T follicular helper cell (primary cell): Measurements from ENCODE around the gene EHMT2.

Experiments used
- DNase-seq: peaks from one replicate; pipeline ENCODE4 v3.0.0-alpha.2; 2020; ENCODE audit warnings: low read depth

The EHMT2 gene

GRCh38 chr6:31888276-31889258 is 8.9 kb downstream of the EHMT2 start:
- DNase-seq = peak; percentile 40

GRCh38 chr6:31887173-31888007 is 10.1 kb downstream of the EHMT2 start:
- no peak for DNase-seq

- no peak for DNase-seq
Measured at GRCh38 chr6:31886541-31886991, 10.9 kb downstream of the EHMT2 start.

- no peak for DNase-seq
Measured at GRCh38 chr6:31884528-31885035, 12.9 kb downstream of the EHMT2 start.

- DNase-seq = no peak
Measured at GRCh38 chr6:31883676-31884075, 13.8 kb downstream of the EHMT2 start.

- DNase-seq = no peak
Measured at GRCh38 chr6:31882344-31882743, 15.2 kb downstream of the EHMT2 start.

- DNase-seq = no peak
Measured at GRCh38 chr6:31881136-31881859, 16.2 kb downstream of the EHMT2 start.

GRCh38 chr6:31880616-31881015 is 16.9 kb downstream of the EHMT2 start:
- no peak for DNase-seq

GRCh38 chr6:31879901-31880300 is 17.6 kb downstream of the EHMT2 start:
- no peak for DNase-seq

GRCh38 chr6:31879143-31879542 is 18.4 kb downstream of the EHMT2 start:
- no peak for DNase-seq

GRCh38 chr6:31878726-31879125 is 18.8 kb downstream of the EHMT2 start, which contains the start of gene SLC44A4:
TSS of gene SLC44A4 (minus strand) at chr6:31878997. CDS start at chr6:31878980, 17 bp downstream.
- DNase-seq = no peak

- DNase-seq = no peak
Measured at GRCh38 chr6:31878222-31878621, 19.3 kb downstream of the EHMT2 start.

GRCh38 chr6:31877651-31878161 is 19.8 kb downstream of the EHMT2 start:
- no peak for DNase-seq

GRCh38 chr6:31877125-31877650 is 20.3 kb downstream of the EHMT2 start:
- DNase-seq = no peak

- no peak for DNase-seq
Measured at GRCh38 chr6:31876357-31876756, 21.1 kb downstream of the EHMT2 start.

GRCh38 chr6:31875877-31876276 is 21.6 kb downstream of the EHMT2 start:
- DNase-seq = no peak

- DNase-seq = no peak
Measured at GRCh38 chr6:31874836-31875572, 22.5 kb downstream of the EHMT2 start.

GRCh38 chr6:31874084-31874670 is 23.3 kb downstream of the EHMT2 start:
- DNase-seq = no peak

- DNase-seq = no peak
Measured at GRCh38 chr6:31871046-31871659, 26.3 kb downstream of the EHMT2 start.
